CD14-positive monocyte (primary cell): ENCODE data around the gene THSD7A. TPM values are rescaled to one million over a fixed set of nuclear protein-coding genes. Genes with fewer than 3 reads are reported as not detected.

ENCODE experiments used
- DNase-seq, 3 donors: peaks; one replicate each; pipeline ENCODE4 v3.0.0-alpha.2; 2011 to 2022
- H2AFZ ChIP-seq: 2 replicates; pipeline ENCODE4 v1.6.0; 2012; ENCODE audit warnings: mild to moderate bottlenecking, low read depth, low read length, inconsistent platforms; ENCODE audit not compliant: insufficient read depth, poor library complexity, severe bottlenecking
- H3K27ac ChIP-seq, 2 donors: 1 replicate in 1 of 2; 2 replicates in 1 of 2; pipeline ENCODE4 v1.5.1; 2012 to 2013; ENCODE audit warnings: low read length in 2 of 2, control low read depth in 1 of 2, inconsistent platforms in 1 of 2, low read depth in 1 of 2, mild to moderate bottlenecking in 1 of 2
- H3K27me3 ChIP-seq, 2 donors: one replicate each; pipeline versions ENCODE4 v1.6.0 to v1.6.1; 2011 to 2013; ENCODE audit warnings: low read length in 2 of 2; ENCODE audit not compliant: control insufficient read depth in 2 of 2, insufficient read depth in 2 of 2
- H3K36me3 ChIP-seq, 2 donors: replicated peaks in 1 of 2; 1 replicate in 1 of 2; 2 replicates in 1 of 2; pipeline versions ENCODE4 v1.5.1 to v1.6.1; 2012 to 2013; ENCODE audit warnings: low read length in 2 of 2, control low read depth in 1 of 2, inconsistent platforms in 1 of 2, mild to moderate bottlenecking in 1 of 2; ENCODE audit not compliant: insufficient read depth in 2 of 2, control insufficient read depth in 1 of 2
- H3K4me1 ChIP-seq, 2 donors: 1 replicate in 1 of 2; 2 replicates in 1 of 2; pipeline versions ENCODE4 v1.5.1 to v1.6.1; 2012 to 2013; ENCODE audit warnings: low read length in 2 of 2, control low read depth in 1 of 2, inconsistent platforms in 1 of 2, mild to moderate bottlenecking in 1 of 2, moderate library complexity in 1 of 2; ENCODE audit not compliant: insufficient read depth in 2 of 2, control insufficient read depth in 1 of 2
- H3K4me2 ChIP-seq: replicated peaks from 2 replicates; pipeline ENCODE3; 2012; ENCODE audit warnings: low read length, moderate library complexity, mild to moderate bottlenecking; ENCODE audit not compliant: poor library complexity, severe bottlenecking; ENCODE audit errors: extremely low read depth
- H3K4me3 ChIP-seq, 3 experiments: fragments of 200-600 bp in 1 of 3; sonication (generic) in 1 of 3; replicated peaks in 1 of 3; 1 replicate in 2 of 3; 2 replicates in 1 of 3; pipeline ENCODE4 v1.5.1; 2011 to 2013; ENCODE audit warnings: low read length in 3 of 3, mild to moderate bottlenecking in 3 of 3, control low read depth in 2 of 3, low read depth in 2 of 3, inconsistent platforms in 1 of 3, moderate library complexity in 1 of 3
- H3K79me2 ChIP-seq: 2 replicates; pipeline ENCODE4 v1.6.0; 2012; ENCODE audit warnings: mild to moderate bottlenecking, control low read depth, inconsistent platforms, low read length, moderate library complexity; ENCODE audit not compliant: insufficient read depth
- H3K9ac ChIP-seq: 2 replicates; pipeline ENCODE4 v1.6.0; 2017; ENCODE audit warnings: low read length, mild to moderate bottlenecking; ENCODE audit not compliant: insufficient read depth, poor library complexity, severe bottlenecking
- H3K9me3 ChIP-seq, 2 donors: replicated peaks in 1 of 2; 1 replicate in 1 of 2; 2 replicates in 1 of 2; pipeline versions ENCODE4 v1.5.1 to v1.6.1; 2012 to 2013; ENCODE audit warnings: low read length in 2 of 2, control low read depth in 1 of 2; ENCODE audit not compliant: control insufficient read depth in 1 of 2, insufficient read depth in 1 of 2
- H4K20me1 ChIP-seq: 2 replicates; pipeline ENCODE4 v1.6.0; 2012; ENCODE audit warnings: mild to moderate bottlenecking, low read length, control low read depth, moderate library complexity; ENCODE audit not compliant: insufficient read depth
- H3K27ac Mint-ChIP-seq, 7 donors: one replicate each; pipeline ENCODE4 v1.8.0; 2020; ENCODE audit warnings: mild to moderate bottlenecking in 7 of 7, mixed read lengths in 7 of 7, moderate library complexity in 6 of 7, inconsistent platforms in 2 of 7
- H3K27me3 Mint-ChIP-seq, 3 donors: one replicate each; pipeline ENCODE4 v1.8.0; 2021 to 2022; ENCODE audit warnings: low read depth in 3 of 3, mild to moderate bottlenecking in 3 of 3, mixed read lengths in 3 of 3, moderate library complexity in 3 of 3, inconsistent platforms in 1 of 3
- H3K36me3 Mint-ChIP-seq, 2 donors: one replicate each; pipeline ENCODE4 v1.8.0; 2020; ENCODE audit warnings: mixed read lengths in 2 of 2, inconsistent platforms in 1 of 2, mild to moderate bottlenecking in 1 of 2
- H3K4me1 Mint-ChIP-seq: one replicate; pipeline ENCODE4 v1.8.0; 2020; ENCODE audit warnings: mild to moderate bottlenecking, mixed read lengths
- H3K4me3 Mint-ChIP-seq, 2 donors: one replicate each; pipeline ENCODE4 v1.8.0; 2020; ENCODE audit warnings: mild to moderate bottlenecking in 2 of 2, mixed read lengths in 2 of 2, moderate library complexity in 1 of 2
- H3K9me3 Mint-ChIP-seq, 7 donors: one replicate each; pipeline ENCODE4 v1.8.0; 2020 to 2022; ENCODE audit warnings: mixed read lengths in 7 of 7, mild to moderate bottlenecking in 6 of 7, moderate library complexity in 6 of 7, inconsistent platforms in 2 of 7
- WGBS: methylation state at CpG from one replicate; pipeline ENCODE4 v1.1.5; 2013; ENCODE audit warnings: missing lambda C conversion rate; ENCODE audit not compliant: insufficient coverage; 5-methylcytosine and 5-hydroxymethylcytosine counted together
- intact Hi-C, 2 donors: fragments of 100-400 bp; cut with micrococcal nuclease; formaldehyde crosslinking; loops; one replicate each; pipeline versions ENCODE4 v1.15.0 to v1.15.1; 2023
- polyA plus RNA-seq, 3 donors: library from polyadenylated mRNA; depleted of rRNA in 1 of 3; unstranded in 2 of 3; stranded (reverse) in 1 of 3; fragments of 300-500 nt in 2 of 3; fragments of >200 nt in 1 of 3; fragmentation: Illumina TruSeq in 2 of 3; gene quantifications; 1 replicate in 2 of 3; 2 replicates in 1 of 3; pipeline ENCODE4 v1.2.3, GENCODE V29; 2012 to 2021
- TF ChIP-seq, protein P1 (sequence below): fragments of 200-600 bp; IDR thresholded peaks from one replicate; pipeline ENCODE4 v1.8.0; 2022; ENCODE audit warnings: antibody characterized with exemption, mild to moderate bottlenecking

Gene THSD7A
- polyA plus RNA-seq, 3 donors, result under 0.01 TPM; not detected in 2

DNA sequence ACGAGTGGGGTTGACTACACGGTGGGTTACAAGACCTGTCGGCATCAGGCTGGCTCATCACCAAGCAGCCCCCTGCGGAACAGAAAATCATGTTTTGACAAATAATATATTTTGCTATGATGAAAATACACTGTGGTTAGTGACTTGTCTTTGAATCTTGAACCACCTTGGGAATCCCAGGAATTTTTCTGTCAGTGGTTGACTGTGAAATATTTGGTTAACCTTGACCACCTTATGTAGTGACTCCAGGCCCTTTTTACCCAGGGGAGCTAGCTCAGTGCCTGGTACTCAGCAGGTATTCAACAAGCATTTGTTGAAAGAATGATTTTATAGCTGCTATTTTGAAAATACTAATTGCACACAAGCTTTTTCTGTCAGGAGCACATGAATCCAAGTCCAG is 452.4 kb downstream of the THSD7A start:
- Histone ChIP-seq H3K79me2 (no peaks in the 10 kb centered on the region), H3K4me2 (no peak overlapping the region), H4K20me1 (no peaks in the 10 kb centered on the region), H3K36me3 (no peaks in the 10 kb centered on the region), H2AFZ (no peak overlapping the region), H3K27ac (no peak overlapping the region), H3K27me3 (no peaks in the 10 kb centered on the region), H3K4me1 (no peaks in the 10 kb centered on the region), H3K4me3 (no peak overlapping the region), H3K9ac (no peak overlapping the region), H3K9me3 (no peaks in the 10 kb centered on the region)
- Mint-ChIP-seq H3K27ac (no peak overlapping the region), H3K4me1 (no peaks in the 10 kb centered on the region), H3K36me3 (no peaks in the 10 kb centered on the region), H3K9me3 (no peaks in the 10 kb centered on the region), H3K4me3 (no peak overlapping the region), H3K27me3 (no peaks in the 10 kb centered on the region)
- intact Hi-C loops, result no loop called here
- no CpG with 5 or more reads among the region's 4 CpGs for whole genome bisulfite sequencing
- DNase-seq, result no peak
- TF ChIP-seq, protein P1, sequence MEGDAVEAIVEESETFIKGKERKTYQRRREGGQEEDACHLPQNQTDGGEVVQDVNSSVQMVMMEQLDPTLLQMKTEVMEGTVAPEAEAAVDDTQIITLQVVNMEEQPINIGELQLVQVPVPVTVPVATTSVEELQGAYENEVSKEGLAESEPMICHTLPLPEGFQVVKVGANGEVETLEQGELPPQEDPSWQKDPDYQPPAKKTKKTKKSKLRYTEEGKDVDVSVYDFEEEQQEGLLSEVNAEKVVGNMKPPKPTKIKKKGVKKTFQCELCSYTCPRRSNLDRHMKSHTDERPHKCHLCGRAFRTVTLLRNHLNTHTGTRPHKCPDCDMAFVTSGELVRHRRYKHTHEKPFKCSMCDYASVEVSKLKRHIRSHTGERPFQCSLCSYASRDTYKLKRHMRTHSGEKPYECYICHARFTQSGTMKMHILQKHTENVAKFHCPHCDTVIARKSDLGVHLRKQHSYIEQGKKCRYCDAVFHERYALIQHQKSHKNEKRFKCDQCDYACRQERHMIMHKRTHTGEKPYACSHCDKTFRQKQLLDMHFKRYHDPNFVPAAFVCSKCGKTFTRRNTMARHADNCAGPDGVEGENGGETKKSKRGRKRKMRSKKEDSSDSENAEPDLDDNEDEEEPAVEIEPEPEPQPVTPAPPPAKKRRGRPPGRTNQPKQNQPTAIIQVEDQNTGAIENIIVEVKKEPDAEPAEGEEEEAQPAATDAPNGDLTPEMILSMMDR, result no peak

DNA sequence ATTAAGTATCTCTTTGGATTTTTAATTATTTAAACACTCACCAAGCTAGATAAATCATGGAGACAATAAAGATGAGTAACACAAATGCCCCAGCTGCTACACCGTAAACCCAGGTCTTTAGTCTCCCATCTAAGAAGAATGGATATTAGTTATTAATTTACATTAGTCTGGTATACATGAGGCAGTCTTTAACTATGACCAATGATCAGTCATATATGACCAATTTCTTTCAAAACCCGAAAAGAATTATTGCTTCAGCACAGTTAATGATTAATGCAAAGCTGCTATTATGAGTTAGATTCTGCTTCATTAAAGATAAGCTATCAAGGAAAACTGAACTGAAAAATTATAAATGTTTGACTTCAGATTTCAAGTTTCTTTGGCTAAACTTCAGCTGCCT is 455.5 kb downstream of the THSD7A start:
- Histone ChIP-seq H3K27me3 (no peaks in the 10 kb centered on the region), H3K9me3 (no peaks in the 10 kb centered on the region), H2AFZ (no peak overlapping the region), H3K4me1 (no peaks in the 10 kb centered on the region), H3K79me2 (no peaks in the 10 kb centered on the region), H3K9ac (no peak overlapping the region), H3K4me3 (no peak overlapping the region), H3K27ac (no peak overlapping the region), H4K20me1 (no peaks in the 10 kb centered on the region), H3K4me2 (no peak overlapping the region), H3K36me3 (no peaks in the 10 kb centered on the region)
- Mint-ChIP-seq H3K4me3 (no peak overlapping the region), H3K27ac (no peak overlapping the region), H3K27me3 (no peaks in the 10 kb centered on the region), H3K9me3 (no peaks in the 10 kb centered on the region), H3K4me1 (no peaks in the 10 kb centered on the region), H3K36me3 (no peaks in the 10 kb centered on the region)
- intact Hi-C loops, result no loop called here
- WGBS, result no CpG with 5 or more reads among the region's 2 CpGs
- no peak for DNase-seq
- TF ChIP-seq, protein P1, result no peak
